Amniotic stem cell (primary cell): ENCODE results near the gene PTEN.

Experiments
- DNase-seq: peaks from one replicate; lab custom pipeline; 2025; lab: John Stamatoyannopoulos, UW

Gene PTEN

GRCh38 chr10:87920538-87920937 is 57.1 kb downstream of the PTEN start:
- DNase-seq: no peak

- no peak for DNase-seq
Measured at GRCh38 chr10:87921931-87922688, 58.7 kb downstream of the PTEN start.

GRCh38 chr10:87923233-87923632 is 59.8 kb downstream of the PTEN start:
- DNase-seq: no peak

- DNase-seq: no peak
Measured at GRCh38 chr10:87925570-87925969, 62.1 kb downstream of the PTEN start.

- no peak for DNase-seq
Measured at GRCh38 chr10:87927091-87927490, 63.7 kb downstream of the PTEN start.

- no peak for DNase-seq
Measured at GRCh38 chr10:87928996-87929395, 65.6 kb downstream of the PTEN start.

GRCh38 chr10:87930141-87930540 is 66.7 kb downstream of the PTEN start:
- no peak for DNase-seq

GRCh38 chr10:87930934-87931835 is 67.8 kb downstream of the PTEN start:
- DNase-seq: no peak

- DNase-seq: no peak
Measured at GRCh38 chr10:87931836-87932230, 68.4 kb downstream of the PTEN start.

GRCh38 chr10:87935290-87936141 is 72.1 kb downstream of the PTEN start:
- DNase-seq: no peak

- no peak for DNase-seq
Measured at GRCh38 chr10:87940210-87940609, 76.8 kb downstream of the PTEN start.

- DNase-seq: no peak
Measured at GRCh38 chr10:87942884-87943527, 79.6 kb downstream of the PTEN start.

- DNase-seq: no peak
Measured at GRCh38 chr10:87945984-87946383, 82.6 kb downstream of the PTEN start.

GRCh38 chr10:87952612-87953011 is 89.2 kb downstream of the PTEN start:
- no peak for DNase-seq

GRCh38 chr10:87956055-87956454 is 92.6 kb downstream of the PTEN start:
- DNase-seq: no peak

GRCh38 chr10:87957702-87958101 is 94.3 kb downstream of the PTEN start:
- no peak for DNase-seq

GRCh38 chr10:87960230-87960629 is 96.8 kb downstream of the PTEN start:
- DNase-seq: no peak

- DNase-seq: peak; percentile 34
Measured at GRCh38 chr10:87961314-87961713, 97.9 kb downstream of the PTEN start.

GRCh38 chr10:87966459-87966858 is 103.0 kb downstream of the PTEN start:
- no peak for DNase-seq

- DNase-seq: peak; percentile 14
Measured at GRCh38 chr10:87973635-87974034, 110.2 kb downstream of the PTEN start.

GRCh38 chr10:87974130-87974529 is 110.7 kb downstream of the PTEN start:
- no peak for DNase-seq

GRCh38 chr10:87974769-87975168 is 111.3 kb downstream of the PTEN start:
- DNase-seq: no peak
